GM23338 (cell line): Measurements from ENCODE around the gene CD40. TPM values are rescaled to one million over a fixed set of nuclear protein-coding genes. Genes with fewer than 3 reads are reported as not detected.

Source experiments
- ATAC-seq: fragments of 200-7000 bp; cut with Tn5 transposase; 3 replicates; pipeline ENCODE4 v1.9.1; 2020
- DNase-seq: peaks from one replicate; pipeline ENCODE4 v3.0.0-alpha.2; 2015; ENCODE audit warnings: low spot score
- H2AFZ ChIP-seq: fragments of 200-600 bp; sonication (generic); 2 replicates; pipeline ENCODE4 v1.8.0; 2016; ENCODE audit warnings: antibody characterized with exemption, mild to moderate bottlenecking, moderate library complexity
- H3F3A ChIP-seq: fragments of 200-600 bp; sonication (generic); replicated peaks from 2 replicates; pipeline ENCODE4 v1.8.0; 2017; ENCODE audit warnings: antibody characterized with exemption, mixed run types, low read depth
- H3K27ac ChIP-seq: fragments of 200-600 bp; sonication (generic); 2 replicates; pipeline ENCODE4 v1.6.1; 2016; ENCODE audit warnings: low read depth
- H3K27me3 ChIP-seq: fragments of 200-600 bp; sonication (generic); 2 replicates; pipeline ENCODE4 v1.8.0; 2016; ENCODE audit warnings: mild to moderate bottlenecking, mixed run types, moderate library complexity; ENCODE audit not compliant: insufficient read depth
- H3K36me3 ChIP-seq: fragments of 200-600 bp; sonication (generic); 2 replicates; pipeline ENCODE4 v1.8.0; 2016; ENCODE audit warnings: mild to moderate bottlenecking; ENCODE audit not compliant: insufficient read depth
- H3K4me1 ChIP-seq: fragments of 200-600 bp; sonication (generic); 2 replicates; pipeline ENCODE4 v1.8.0; 2016; ENCODE audit warnings: mild to moderate bottlenecking, moderate library complexity; ENCODE audit not compliant: insufficient read depth
- H3K4me2 ChIP-seq: fragments of 200-600 bp; sonication (generic); 2 replicates; pipeline ENCODE4 v1.7.1; 2017; ENCODE audit warnings: mixed run types
- H3K4me3 ChIP-seq: fragments of 200-600 bp; sonication (generic); 2 replicates; pipeline ENCODE4 v1.6.1; 2016; ENCODE audit warnings: mixed run types
- H3K79me2 ChIP-seq: fragments of 200-600 bp; sonication (generic); replicated peaks from 2 replicates; pipeline ENCODE4 v1.8.0; 2017; ENCODE audit warnings: mild to moderate bottlenecking; ENCODE audit not compliant: insufficient read depth
- H3K9me2 ChIP-seq: fragments of 200-600 bp; sonication (generic); 2 replicates; pipeline ENCODE4 v1.8.0; 2017; ENCODE audit not compliant: insufficient read depth
- H4K20me1 ChIP-seq: fragments of 200-600 bp; sonication (generic); replicated peaks from 2 replicates; pipeline ENCODE4 v1.8.0; 2017; ENCODE audit warnings: mild to moderate bottlenecking; ENCODE audit not compliant: insufficient read depth
- H3K27ac Mint-ChIP-seq: 2 replicates; pipeline ENCODE4 v1.8.0; 2020; ENCODE audit warnings: inconsistent platforms, mild to moderate bottlenecking, moderate library complexity, mixed read lengths
- H3K27me3 Mint-ChIP-seq: 3 replicates; pipeline ENCODE4 v1.8.0; 2022; ENCODE audit warnings: low read depth, mild to moderate bottlenecking, moderate library complexity, mixed read lengths, inconsistent platforms; ENCODE audit not compliant: insufficient read depth, poor library complexity
- H3K36me3 Mint-ChIP-seq: 3 replicates; pipeline ENCODE4 v1.8.0; 2021; ENCODE audit warnings: low read depth, mild to moderate bottlenecking, inconsistent platforms, moderate library complexity, mixed read lengths
- H3K4me1 Mint-ChIP-seq: 3 replicates; pipeline ENCODE4 v1.8.0; 2020; ENCODE audit warnings: mild to moderate bottlenecking, inconsistent platforms, mixed read lengths
- H3K4me3 Mint-ChIP-seq: 3 replicates; pipeline ENCODE4 v1.8.0; 2021; ENCODE audit warnings: moderate library complexity, mild to moderate bottlenecking, inconsistent platforms, mixed read lengths
- H3K9me3 Mint-ChIP-seq: 3 replicates; pipeline ENCODE4 v1.8.0; 2020; ENCODE audit warnings: moderate library complexity, mild to moderate bottlenecking, inconsistent platforms, mixed read lengths
- CREB1 ChIP-seq: fragments of 250-450 bp; sonication (Bioruptor Pico); IDR thresholded peaks from 2 replicates; pipeline ENCODE4 v1.5.0; 2020; ENCODE audit warnings: low read depth, mild to moderate bottlenecking, moderate library complexity
- ETS1 ChIP-seq: IDR thresholded peaks from 2 replicates; pipeline ENCODE4 v1.6.1; 2016; ENCODE audit warnings: antibody characterized with exemption
- JUNB ChIP-seq: IDR thresholded peaks from one replicate; pipeline ENCODE4 v1.6.1; 2016; ENCODE audit warnings: antibody characterized with exemption; ENCODE audit not compliant: unreplicated experiment
- POLR2AphosphoS5 ChIP-seq: IDR thresholded peaks from 2 replicates; pipeline ENCODE4 v1.6.1; 2016; ENCODE audit warnings: antibody characterized with exemption, low read depth
- ZNF331 ChIP-seq: fragments of 250-450 bp; sonication (Bioruptor Pico); IDR thresholded peaks from 2 replicates; pipeline ENCODE4 v1.5.0; 2020; ENCODE audit warnings: low read depth, mild to moderate bottlenecking, moderate library complexity
- ZNF462 ChIP-seq: fragments of 250-450 bp; sonication (Bioruptor Pico); IDR thresholded peaks from 2 replicates; pipeline ENCODE4 v1.5.0; 2020; ENCODE audit warnings: mild to moderate bottlenecking, moderate library complexity
- polyA plus RNA-seq: library from polyadenylated mRNA; unstranded; fragments of >200 nt; fragmentation: Nextera tagmentation; extraction: Ambion mirVana; gene quantifications from 2 replicates; pipeline ENCODE4 v1.2.1, GENCODE V29; 2016
- total RNA-seq: library from RNA; depleted of rRNA; stranded (reverse); fragments of >200 nt; shearing (Covaris generic); gene quantifications from 2 replicates; pipeline ENCODE4 v1.2.3, GENCODE V29; 2014

CD40 gene
- total and polyA plus RNA-seq, 2 experiments from 2014 or later = 15.4 to 18.9 TPM

- no peak for TF ChIP-seq ZNF462 (CRISPR knock-in tag)
Observed at GRCh38 chr20:46130534-46130933, 12.4 kb downstream of the CD40 start (continued).

- Histone ChIP-seq H3K27me3 (peaks cover 11% of the 10 kb centered on the region; the same call in 1 of the 2 replicates), H2AFZ (no peak overlapping the region), H3F3A (no peaks in the 10 kb centered on the region), H3K27ac (no peak overlapping the region), H3K36me3 (no peaks in the 10 kb centered on the region), H3K9me2 (no peaks in the 10 kb centered on the region), H3K4me3 (no peak overlapping the region), H3K79me2 (no peaks in the 10 kb centered on the region), H3K4me1 (peaks cover 4% of the 10 kb centered on the region; the same call in 1 of the 2 replicates), H4K20me1 (no peaks in the 10 kb centered on the region; the same call in 1 of the 2 replicates), H3K4me2 (no peak overlapping the region)
- H3K27me3 Mint-ChIP-seq = peaks cover 16% of the 10 kb centered on the region
- H3K27ac Mint-ChIP-seq = no peak overlapping the region
- H3K4me3 Mint-ChIP-seq = no peak overlapping the region
- no peaks in the 10 kb centered on the region; the same call in 2 of the 3 replicates for H3K9me3 Mint-ChIP-seq
- H3K36me3 Mint-ChIP-seq = peaks cover 2% of the 10 kb centered on the region; the same call in 1 of the 3 replicates
- ATAC-seq (no peak), DNase-seq (no peak)
- peaks cover 12% of the 10 kb centered on the region for H3K4me1 Mint-ChIP-seq
- no peak for TF ChIP-seq JUNB
- TF ChIP-seq ZNF331 (CRISPR knock-in tag) = no peak
- TF ChIP-seq ZNF462 (CRISPR knock-in tag) = no peak
- TF ChIP-seq CREB1 (CRISPR knock-in tag) = no peak
- TF ChIP-seq ETS1 = no peak
- TF ChIP-seq POLR2AphosphoS5 = no peak
Observed at GRCh38 chr20:46131396-46131795, 13.3 kb downstream of the CD40 start.
